Tibial artery (tissue), 4 donors: ENCODE data around the gene VARS2.

Experiments
- DNase-seq, 2 donors: peaks; one replicate each; pipeline ENCODE4 v3.0.0-alpha.2; 2019
- H3K27ac ChIP-seq, 2 donors: fragments of 200-600 bp; sonication (generic) in 1 of 2; 1 replicate in 1 of 2; 2 replicates in 1 of 2; pipeline ENCODE4 v1.5.1; 2018 to 2019; ENCODE audit warnings: mild to moderate bottlenecking in 1 of 2
- H3K27me3 ChIP-seq, 2 donors: fragments of 200-600 bp; sonication (generic) in 1 of 2; one replicate each; pipeline versions ENCODE4 v1.5.1 to v1.6.0; 2016 to 2019
- H3K36me3 ChIP-seq, 3 donors: fragments of 200-600 bp; sonication (generic) in 2 of 3; one replicate each; pipeline ENCODE4 v1.5.1; 2016 to 2019; ENCODE audit warnings: mild to moderate bottlenecking in 2 of 3
- H3K4me1 ChIP-seq, 4 donors: fragments of 200-600 bp; sonication (generic) in 2 of 4; 1 replicate in 3 of 4; 2 replicates in 1 of 4; pipeline ENCODE4 v1.5.1; 2016 to 2019
- H3K4me3 ChIP-seq, 2 donors: fragments of 200-600 bp; sonication (generic) in 1 of 2; 1 replicate in 1 of 2; 2 replicates in 1 of 2; pipeline ENCODE4 v1.5.1; 2018 to 2019; ENCODE audit warnings: mild to moderate bottlenecking in 2 of 2
- H3K9me3 ChIP-seq, 3 donors: fragments of 200-600 bp; sonication (generic) in 1 of 3; one replicate each; pipeline ENCODE4 v1.5.1; 2016 to 2019
- CTCF ChIP-seq, 2 experiments: fragments of 200-600 bp in 1 of 2; fragments of 450-650 bp in 1 of 2; IDR thresholded peaks; one replicate each; pipeline ENCODE4 v1.5.1; 2017 to 2019; ENCODE audit warnings: antibody characterized with exemption in 2 of 2, mild to moderate bottlenecking in 1 of 2, moderate library complexity in 1 of 2
- intact Hi-C: fragments of 100-400 bp; cut with DNase I; formaldehyde crosslinking; loops from one replicate; pipeline ENCODE4 v1.15.0; 2023; ENCODE audit warnings: low total_unique reads

The VARS2 gene

GRCh38 chr6:30885999-30886896 lies 27.8 kb upstream of the VARS2 start:
- no peak for TF ChIP-seq CTCF (IDR thresholded peaks at IDR 0.05)
- Histone ChIP-seq H3K27me3 (no peaks in the 10 kb centered on the region), H3K36me3 (peaks cover 7 to 28% (median 21%) of the 10 kb centered on the region in 3 donors), H3K27ac (peak overlapping the region; percentile 93 to 98), H3K9me3 (no peaks in the 10 kb centered on the region), H3K4me1 (peaks cover 0 to 80% (median 40%) of the 10 kb centered on the region in 4 donors), H3K4me3 (peak overlapping the region; percentile 87 to 88)
- peak; percentile 50 to 77 for DNase-seq
- intact Hi-C loops: no loop called here

DNA sequence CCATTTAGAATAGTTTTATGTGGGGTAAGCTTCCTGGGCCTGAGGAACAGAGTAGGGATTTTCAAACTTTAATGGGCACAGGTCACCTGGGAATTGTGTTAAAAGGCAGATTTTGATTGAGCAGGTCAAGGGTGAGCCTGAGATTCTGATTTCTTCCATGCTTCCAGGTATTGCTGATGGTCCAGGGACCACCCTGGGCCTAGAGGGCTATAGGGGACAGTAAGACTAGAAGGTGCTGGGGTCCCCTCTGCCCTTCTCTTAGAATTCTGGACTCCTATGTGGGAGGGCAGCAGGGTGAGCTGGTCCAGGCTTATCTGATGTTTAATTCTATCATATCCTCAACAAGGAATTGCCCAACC lies 27.2 kb upstream of the VARS2 start:
- Histone ChIP-seq H3K4me3 (no peak overlapping the region), H3K4me1 (peaks cover 0 to 75% (median 40%) of the 10 kb centered on the region in 4 donors), H3K27me3 (no peaks in the 10 kb centered on the region), H3K9me3 (no peaks in the 10 kb centered on the region), H3K27ac (peak overlapping the region in 1 of 2 donors; percentile 98), H3K36me3 (peaks cover 7 to 34% (median 25%) of the 10 kb centered on the region in 3 donors)
- DNase-seq: peak in 1 of 2 donors; percentile 12
- intact Hi-C loops: no loop called here
- no peak for TF ChIP-seq CTCF (IDR thresholded peaks at IDR 0.05)

- Histone ChIP-seq H3K36me3 (peaks cover 11 to 47% (median 37%) of the 10 kb centered on the region in 3 donors), H3K27ac (no peak overlapping the region), H3K27me3 (no peaks in the 10 kb centered on the region), H3K9me3 (no peaks in the 10 kb centered on the region), H3K4me1 (peaks cover 0 to 62% (median 31%) of the 10 kb centered on the region in 4 donors), H3K4me3 (no peak overlapping the region)
- DNase-seq: peak in 1 of 2 donors; percentile 49
- no peak for TF ChIP-seq CTCF (IDR thresholded peaks at IDR 0.05)
- intact Hi-C loops: no loop called here
Measured at GRCh38 chr6:30887901-30888815, 25.9 kb upstream of the VARS2 start.

GRCh38 chr6:30888816-30889495 lies 25.1 kb upstream of the VARS2 start:
- DNase-seq: peak in 1 of 2 donors; percentile 50
- no peaks in the 10 kb centered on the region for H3K27me3 ChIP-seq
- intact Hi-C loops: no loop called here

More at GRCh38 chr6:30888816-30889495, 25.1 kb upstream of the VARS2 start:
- TF ChIP-seq CTCF (IDR thresholded peaks at IDR 0.05): no peak
- peaks cover 19 to 55% (median 45%) of the 10 kb centered on the region in 3 donors for H3K36me3 ChIP-seq
- H3K4me1 ChIP-seq: peaks cover 0 to 54% (median 24%) of the 10 kb centered on the region in 4 donors
- H3K27ac ChIP-seq: no peak overlapping the region
- H3K4me3 ChIP-seq: no peak overlapping the region
- H3K9me3 ChIP-seq: no peaks in the 10 kb centered on the region
